Bronchial epithelial cell (primary cell): ENCODE data around the gene EPC1. TPM values are rescaled to one million over a fixed set of nuclear protein-coding genes. Genes with fewer than 3 reads are reported as not detected.

Experiments
- DNase-seq: peaks from one replicate; pipeline ENCODE4 v3.0.0-alpha.2; 2010; ENCODE audit warnings: low read depth
- FAIRE-seq: peaks from 2 replicates; lab custom pipeline; 2011; peaks lifted over from hg19 to GRCh38; lab: Jason Lieb, UNC
- H3K27me3 ChIP-seq: 2 replicates; pipeline ENCODE4 v1.5.1; 2011; ENCODE audit warnings: low read length; ENCODE audit not compliant: control insufficient read depth, insufficient read depth
- H3K36me3 ChIP-seq: 2 replicates; pipeline ENCODE4 v1.5.1; 2011; ENCODE audit warnings: low read length; ENCODE audit not compliant: control insufficient read depth, insufficient read depth
- H3K4me3 ChIP-seq: 2 replicates; pipeline ENCODE4 v1.5.1; 2011; ENCODE audit warnings: mild to moderate bottlenecking, low read depth, low read length, control low read depth
- total RNA-seq: library from RNA; depleted of rRNA; stranded (reverse); fragments of >200 nt; gene quantifications from 2 replicates; pipeline ENCODE4 v1.2.1, GENCODE V29; 2014
- TF ChIP-seq, protein P1 (sequence below): IDR thresholded peaks from 2 replicates; pipeline ENCODE4 v1.5.1; 2011; ENCODE audit warnings: mild to moderate bottlenecking, moderate library complexity, low read length, control low read depth, inconsistent platforms; ENCODE audit not compliant: insufficient read depth, severe bottlenecking

Gene EPC1
- total RNA-seq, 1 donor from 2014 or later = 12.6 TPM

DNA sequence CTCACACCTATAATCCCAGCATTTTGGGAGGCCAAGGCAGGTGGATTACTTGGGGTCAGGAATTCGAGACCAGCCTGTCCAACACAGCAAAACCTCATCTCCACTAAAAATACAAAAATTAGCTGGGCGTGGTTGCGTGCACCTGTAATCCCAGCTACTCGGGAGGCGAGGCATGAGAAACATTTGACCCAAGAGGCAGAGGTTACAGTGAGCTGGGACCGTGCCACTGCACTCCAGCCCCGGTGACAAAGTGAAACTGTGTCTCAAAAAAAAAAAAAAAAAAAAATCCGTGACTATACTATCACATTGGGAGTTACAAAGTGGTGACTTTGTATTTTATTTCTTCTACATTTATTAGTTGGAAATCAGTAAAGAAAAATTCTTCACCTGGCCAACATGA, 101.2 kb downstream of the EPC1 start:
- Histone ChIP-seq H3K4me3 (no peak overlapping the region), H3K27me3 (no peaks in the 10 kb centered on the region), H3K36me3 (no peaks in the 10 kb centered on the region)
- no peak for DNase-seq
- TF ChIP-seq, protein P1, sequence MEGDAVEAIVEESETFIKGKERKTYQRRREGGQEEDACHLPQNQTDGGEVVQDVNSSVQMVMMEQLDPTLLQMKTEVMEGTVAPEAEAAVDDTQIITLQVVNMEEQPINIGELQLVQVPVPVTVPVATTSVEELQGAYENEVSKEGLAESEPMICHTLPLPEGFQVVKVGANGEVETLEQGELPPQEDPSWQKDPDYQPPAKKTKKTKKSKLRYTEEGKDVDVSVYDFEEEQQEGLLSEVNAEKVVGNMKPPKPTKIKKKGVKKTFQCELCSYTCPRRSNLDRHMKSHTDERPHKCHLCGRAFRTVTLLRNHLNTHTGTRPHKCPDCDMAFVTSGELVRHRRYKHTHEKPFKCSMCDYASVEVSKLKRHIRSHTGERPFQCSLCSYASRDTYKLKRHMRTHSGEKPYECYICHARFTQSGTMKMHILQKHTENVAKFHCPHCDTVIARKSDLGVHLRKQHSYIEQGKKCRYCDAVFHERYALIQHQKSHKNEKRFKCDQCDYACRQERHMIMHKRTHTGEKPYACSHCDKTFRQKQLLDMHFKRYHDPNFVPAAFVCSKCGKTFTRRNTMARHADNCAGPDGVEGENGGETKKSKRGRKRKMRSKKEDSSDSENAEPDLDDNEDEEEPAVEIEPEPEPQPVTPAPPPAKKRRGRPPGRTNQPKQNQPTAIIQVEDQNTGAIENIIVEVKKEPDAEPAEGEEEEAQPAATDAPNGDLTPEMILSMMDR = no peak
- no peak for FAIRE-seq

GRCh38 chr10:32244421-32245207, 102.3 kb downstream of the EPC1 start:
- no peak for FAIRE-seq
- TF ChIP-seq, protein P1 = no peak
- H3K27me3 ChIP-seq = no peaks in the 10 kb centered on the region
- H3K4me3 ChIP-seq = no peak overlapping the region
- DNase-seq = no peak
- no peaks in the 10 kb centered on the region for H3K36me3 ChIP-seq

- TF ChIP-seq, protein P1 = no peak
- Histone ChIP-seq H3K4me3 (no peak overlapping the region), H3K27me3 (no peaks in the 10 kb centered on the region), H3K36me3 (no peaks in the 10 kb centered on the region)
- FAIRE-seq (no peak), DNase-seq (no peak)
Measured at GRCh38 chr10:32244011-32244410, 102.9 kb downstream of the EPC1 start.

DNA sequence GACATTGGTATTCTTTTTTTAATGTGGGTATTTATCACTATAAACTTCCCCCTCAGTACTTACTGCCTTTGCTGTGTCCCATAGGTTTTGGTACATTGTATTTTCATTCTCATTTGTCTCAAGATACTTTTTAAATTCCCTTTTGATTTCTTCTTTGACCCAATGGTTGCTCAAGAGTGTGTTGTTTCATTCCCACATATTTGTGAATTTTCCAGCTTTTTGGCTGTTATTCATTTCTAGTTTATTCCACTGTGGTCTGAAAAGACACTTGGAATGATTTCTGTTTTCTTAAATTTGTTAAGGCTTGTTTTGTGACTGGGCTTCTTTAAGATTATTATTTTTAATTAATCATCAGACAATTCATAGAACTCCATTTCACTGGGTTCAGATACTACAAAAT, 105.0 kb downstream of the EPC1 start:
- DNase-seq = no peak
- H3K4me3 ChIP-seq = no peak overlapping the region
- H3K36me3 ChIP-seq = no peaks in the 10 kb centered on the region
- no peak for FAIRE-seq
- no peaks in the 10 kb centered on the region for H3K27me3 ChIP-seq
- TF ChIP-seq, protein P1 = no peak

- Histone ChIP-seq H3K36me3 (no peaks in the 10 kb centered on the region), H3K4me3 (no peak overlapping the region), H3K27me3 (no peaks in the 10 kb centered on the region)
- DNase-seq = no peak
- TF ChIP-seq, protein P1 = no peak
- no peak for FAIRE-seq
Measured at GRCh38 chr10:32240471-32240870, 106.5 kb downstream of the EPC1 start.
